HEK293 (cell line): ENCODE data around the gene FAM168A.
A peak's percentile ranks its signal among the peaks of the same experiment; 100 is the strongest.

ENCODE experiments used
- CTCF ChIA-PET: fragments of 350-600 bp; formaldehyde crosslinking; extraction: SDS; loops from one replicate; lab custom pipeline; 2021; ENCODE audit warnings: antibody characterized with exemption; lab: Yijun Ruan, JAX
- POLR2A ChIA-PET: fragments of 300-600 bp; formaldehyde crosslinking; extraction: SDS; loops from one replicate; lab custom pipeline; 2020; ENCODE audit warnings: antibody characterized with exemption, inconsistent platforms; lab: Yijun Ruan, JAX
- H3K27ac ChIP-seq: fragments of 200-500 bp; sonication (Bioruptor generic); 2 replicates; pipeline ENCODE4 v1.5.1; 2014; ENCODE audit warnings: low read depth, low read length, control low read depth, inconsistent platforms; ENCODE audit errors: extremely low read depth
- H3K36me3 ChIP-seq, 2 experiments: fragments of 200-500 bp in 1 of 2; sonication (Bioruptor generic) in 1 of 2; 1 replicate in 1 of 2; 2 replicates in 1 of 2; pipeline ENCODE4 v1.5.1; 2014 to 2017; ENCODE audit warnings: inconsistent platforms in 2 of 2, low read length in 2 of 2; ENCODE audit not compliant: control insufficient read depth in 2 of 2, insufficient read depth in 1 of 2
- H3K4me1 ChIP-seq: fragments of 200-500 bp; sonication (Bioruptor generic); 2 replicates; pipeline ENCODE4 v1.5.1; 2014; ENCODE audit warnings: mild to moderate bottlenecking, low read length, inconsistent platforms; ENCODE audit not compliant: control insufficient read depth, insufficient read depth
- H3K4me3 ChIP-seq: 2 replicates; pipeline ENCODE4 v1.5.1; 2011; ENCODE audit warnings: low read depth, mild to moderate bottlenecking, control low read depth, low read length, moderate library complexity
- H3K9me3 ChIP-seq: fragments of 200-500 bp; sonication (Bioruptor generic); 2 replicates; pipeline ENCODE4 v1.5.1; 2014; ENCODE audit warnings: low read depth, low read length, inconsistent platforms; ENCODE audit not compliant: control insufficient read depth, insufficient read depth
- BCL11B ChIP-seq: fragments of 450-650 bp; formaldehyde crosslinking; IDR thresholded peaks from 2 replicates; pipeline ENCODE4 v1.5.1; 2016; ENCODE audit warnings: low read depth, missing biosample characterization, missing genetic modification characterization
- FEZF1 ChIP-seq: fragments of 450-650 bp; formaldehyde crosslinking; IDR thresholded peaks from 2 replicates; pipeline ENCODE4 v1.5.1; 2016; ENCODE audit warnings: missing biosample characterization, missing genetic modification characterization
- GLIS1 ChIP-seq: fragments of 450-650 bp; formaldehyde crosslinking; IDR thresholded peaks from 2 replicates; pipeline ENCODE4 v1.5.1; 2016; ENCODE audit warnings: missing biosample characterization, missing genetic modification characterization
- KLF16 ChIP-seq: fragments of 450-650 bp; formaldehyde crosslinking; IDR thresholded peaks from 2 replicates; pipeline ENCODE4 v1.5.1; 2017; ENCODE audit warnings: missing biosample characterization, missing genetic modification characterization
- KLF8 ChIP-seq: fragments of 450-650 bp; formaldehyde crosslinking; IDR thresholded peaks from 2 replicates; pipeline ENCODE4 v1.5.1; 2016; ENCODE audit warnings: missing biosample characterization, missing genetic modification characterization
- TCF7L2 ChIP-seq: IDR thresholded peaks from 2 replicates; pipeline ENCODE4 v1.6.1; 2011; ENCODE audit warnings: low read depth, mild to moderate bottlenecking, inconsistent platforms, low read length, moderate library complexity, borderline replicate concordance
- ZBTB17 ChIP-seq: fragments of 450-650 bp; formaldehyde crosslinking; IDR thresholded peaks from 2 replicates; pipeline ENCODE4 v1.5.1; 2016; ENCODE audit warnings: missing biosample characterization, missing genetic modification characterization
- ZEB2 ChIP-seq: fragments of 450-650 bp; formaldehyde crosslinking; IDR thresholded peaks from 2 replicates; pipeline ENCODE4 v1.5.1; 2016; ENCODE audit warnings: missing biosample characterization, missing genetic modification characterization
- ZFP37 ChIP-seq: fragments of 450-650 bp; formaldehyde crosslinking; IDR thresholded peaks from 2 replicates; pipeline ENCODE4 v1.5.1; 2016; ENCODE audit warnings: missing biosample characterization, missing genetic modification characterization
- ZNF10 ChIP-seq: fragments of 450-650 bp; formaldehyde crosslinking; IDR thresholded peaks from 2 replicates; pipeline ENCODE4 v1.5.1; 2017; ENCODE audit warnings: missing biosample characterization, missing genetic modification characterization
- ZNF138 ChIP-seq: fragments of 450-650 bp; formaldehyde crosslinking; IDR thresholded peaks from 2 replicates; pipeline ENCODE4 v1.5.1; 2016; ENCODE audit warnings: missing biosample characterization, missing genetic modification characterization, borderline replicate concordance
- ZNF202 ChIP-seq: fragments of 450-650 bp; formaldehyde crosslinking; IDR thresholded peaks from 2 replicates; pipeline ENCODE4 v1.5.1; 2016; ENCODE audit warnings: missing biosample characterization, missing genetic modification characterization, borderline replicate concordance
- ZNF391 ChIP-seq: fragments of 450-650 bp; formaldehyde crosslinking; IDR thresholded peaks from 2 replicates; pipeline ENCODE4 v1.5.1; 2016; ENCODE audit warnings: low read depth, missing biosample characterization, missing genetic modification characterization, borderline replicate concordance
- ZNF423 ChIP-seq: fragments of 450-650 bp; formaldehyde crosslinking; IDR thresholded peaks from 2 replicates; pipeline ENCODE4 v1.5.1; 2016; ENCODE audit warnings: missing biosample characterization, missing genetic modification characterization
- ZNF510 ChIP-seq: fragments of 450-650 bp; formaldehyde crosslinking; IDR thresholded peaks from 2 replicates; pipeline ENCODE4 v1.5.1; 2018; ENCODE audit warnings: mild to moderate bottlenecking, missing genetic modification characterization, missing biosample characterization; ENCODE audit not compliant: insufficient replicate concordance
- ZNF549 ChIP-seq: fragments of 450-650 bp; IDR thresholded peaks from 2 replicates; pipeline ENCODE4 v1.5.1; 2018; ENCODE audit warnings: missing biosample characterization, missing genetic modification characterization, mild to moderate bottlenecking, inconsistent platforms, moderate library complexity
- ZNF610 ChIP-seq: fragments of 450-650 bp; formaldehyde crosslinking; IDR thresholded peaks from 2 replicates; pipeline ENCODE4 v1.5.1; 2016; ENCODE audit warnings: missing biosample characterization, missing genetic modification characterization, borderline replicate concordance
- ZNF660 ChIP-seq: fragments of 450-650 bp; IDR thresholded peaks from 2 replicates; pipeline ENCODE4 v1.5.1; 2018; ENCODE audit warnings: missing biosample characterization, mild to moderate bottlenecking, missing genetic modification characterization
- TF ChIP-seq, protein P1 (sequence below): fragments of 450-650 bp; formaldehyde crosslinking; IDR thresholded peaks from 2 replicates; pipeline ENCODE4 v1.5.1; 2017; ENCODE audit warnings: missing biosample characterization, missing genetic modification characterization
- TF ChIP-seq, protein P2 (sequence below): fragments of 450-650 bp; formaldehyde crosslinking; IDR thresholded peaks from 2 replicates; pipeline ENCODE4 v1.5.1; 2017; ENCODE audit warnings: missing biosample characterization, missing genetic modification characterization
- TF ChIP-seq, protein P3 (sequence below): fragments of 450-650 bp; formaldehyde crosslinking; IDR thresholded peaks from 2 replicates; pipeline ENCODE4 v1.5.1; 2016; ENCODE audit warnings: missing biosample characterization, missing genetic modification characterization, low read depth
- TF ChIP-seq, protein P4 (sequence below): fragments of 450-650 bp; formaldehyde crosslinking; IDR thresholded peaks from 2 replicates; pipeline ENCODE4 v1.5.1; 2016; ENCODE audit warnings: missing biosample characterization, missing genetic modification characterization, borderline replicate concordance

The FAM168A gene

DNA sequence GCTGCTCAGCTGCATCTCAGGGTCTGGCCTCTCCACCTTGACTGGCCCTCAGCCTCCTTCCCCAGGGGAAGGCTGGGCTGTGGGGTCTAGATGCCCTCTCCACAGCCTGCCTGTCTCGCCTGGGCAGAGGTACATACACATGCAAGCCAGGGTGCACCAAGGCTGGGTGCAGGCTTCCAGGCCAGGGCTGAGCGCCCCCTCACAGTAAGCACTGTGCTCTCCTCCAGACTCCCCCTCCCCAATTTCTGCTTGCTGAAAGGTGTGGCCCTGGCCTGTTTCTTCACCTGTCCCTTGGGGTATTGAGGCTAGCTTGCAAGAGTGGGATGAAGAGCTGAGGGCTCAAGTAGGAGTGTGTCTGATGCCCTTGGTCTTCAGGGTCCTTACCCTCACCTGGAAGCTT, 199.2 kb downstream of the FAM168A start (continued):
- TF ChIP-seq BCL11B (no peak), KLF8 (tag by site-specific recombination) (no peak), TCF7L2 (no peak), KLF16 (tag by site-specific recombination) (no peak), ZNF423 (no peak), ZNF549 (tag by site-specific recombination) (no peak), ZNF610 (tag by site-specific recombination) (no peak), ZNF391 (tag by site-specific recombination) (no peak)
- TF ChIP-seq, protein P1, sequence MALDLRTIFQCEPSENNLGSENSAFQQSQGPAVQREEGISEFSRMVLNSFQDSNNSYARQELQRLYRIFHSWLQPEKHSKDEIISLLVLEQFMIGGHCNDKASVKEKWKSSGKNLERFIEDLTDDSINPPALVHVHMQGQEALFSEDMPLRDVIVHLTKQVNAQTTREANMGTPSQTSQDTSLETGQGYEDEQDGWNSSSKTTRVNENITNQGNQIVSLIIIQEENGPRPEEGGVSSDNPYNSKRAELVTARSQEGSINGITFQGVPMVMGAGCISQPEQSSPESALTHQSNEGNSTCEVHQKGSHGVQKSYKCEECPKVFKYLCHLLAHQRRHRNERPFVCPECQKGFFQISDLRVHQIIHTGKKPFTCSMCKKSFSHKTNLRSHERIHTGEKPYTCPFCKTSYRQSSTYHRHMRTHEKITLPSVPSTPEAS (tag by site-specific recombination), result no peak

DNA sequence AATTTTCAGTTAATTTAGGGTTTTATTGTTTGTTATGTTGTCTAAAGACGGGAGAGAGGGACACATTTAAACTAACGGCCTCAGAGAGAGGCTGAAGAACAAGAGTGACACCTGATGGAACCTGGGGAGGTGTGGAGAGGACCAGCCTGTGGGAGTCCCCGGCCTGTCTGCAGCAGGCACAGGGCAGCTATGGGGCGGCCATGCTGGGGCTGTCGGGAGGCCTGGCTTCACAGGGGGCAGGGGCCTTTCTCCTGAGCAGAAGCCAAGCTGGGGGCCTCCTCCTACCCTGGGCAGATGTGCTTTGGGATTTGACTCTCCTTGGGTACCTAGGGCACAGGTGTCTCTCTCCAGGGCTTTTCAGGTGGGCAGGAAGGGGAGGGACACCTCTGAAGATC, 199.8 kb downstream of the FAM168A start:
- no peak overlapping the region for H3K4me3 ChIP-seq
- POLR2A ChIA-PET, result interaction anchor here (1.2 kb wide), 1 partner anchor 46 kb away, joined by 4 read pairs; no protein-coding TSS in a partner anchor
- no peaks in the 10 kb centered on the region for H3K4me1 ChIP-seq
- H3K27ac ChIP-seq, result no peak overlapping the region
- H3K36me3 ChIP-seq, result peaks cover 0 to 48% of the 10 kb centered on the region in 2 experiments; a peak in 1 of 3 replicates
- peak; percentile 33; the same call in 1 of the 2 replicates for TF ChIP-seq GLIS1 (tag by site-specific recombination)
- TF ChIP-seq, protein P2, sequence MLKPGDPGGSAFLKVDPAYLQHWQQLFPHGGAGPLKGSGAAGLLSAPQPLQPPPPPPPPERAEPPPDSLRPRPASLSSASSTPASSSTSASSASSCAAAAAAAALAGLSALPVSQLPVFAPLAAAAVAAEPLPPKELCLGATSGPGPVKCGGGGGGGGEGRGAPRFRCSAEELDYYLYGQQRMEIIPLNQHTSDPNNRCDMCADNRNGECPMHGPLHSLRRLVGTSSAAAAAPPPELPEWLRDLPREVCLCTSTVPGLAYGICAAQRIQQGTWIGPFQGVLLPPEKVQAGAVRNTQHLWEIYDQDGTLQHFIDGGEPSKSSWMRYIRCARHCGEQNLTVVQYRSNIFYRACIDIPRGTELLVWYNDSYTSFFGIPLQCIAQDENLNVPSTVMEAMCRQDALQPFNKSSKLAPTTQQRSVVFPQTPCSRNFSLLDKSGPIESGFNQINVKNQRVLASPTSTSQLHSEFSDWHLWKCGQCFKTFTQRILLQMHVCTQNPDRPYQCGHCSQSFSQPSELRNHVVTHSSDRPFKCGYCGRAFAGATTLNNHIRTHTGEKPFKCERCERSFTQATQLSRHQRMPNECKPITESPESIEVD (tag by site-specific recombination), result no peak
- TF ChIP-seq, all 188 proteins: peak for 1
- no peaks in the 10 kb centered on the region for H3K9me3 ChIP-seq
- CTCF ChIA-PET, result interaction anchor here (2.7 to 10.1 kb wide), 3 partner anchors 46 to 263 kb away, joined by 9 to 122 read pairs (median 45); no protein-coding TSS in a partner anchor

DNA sequence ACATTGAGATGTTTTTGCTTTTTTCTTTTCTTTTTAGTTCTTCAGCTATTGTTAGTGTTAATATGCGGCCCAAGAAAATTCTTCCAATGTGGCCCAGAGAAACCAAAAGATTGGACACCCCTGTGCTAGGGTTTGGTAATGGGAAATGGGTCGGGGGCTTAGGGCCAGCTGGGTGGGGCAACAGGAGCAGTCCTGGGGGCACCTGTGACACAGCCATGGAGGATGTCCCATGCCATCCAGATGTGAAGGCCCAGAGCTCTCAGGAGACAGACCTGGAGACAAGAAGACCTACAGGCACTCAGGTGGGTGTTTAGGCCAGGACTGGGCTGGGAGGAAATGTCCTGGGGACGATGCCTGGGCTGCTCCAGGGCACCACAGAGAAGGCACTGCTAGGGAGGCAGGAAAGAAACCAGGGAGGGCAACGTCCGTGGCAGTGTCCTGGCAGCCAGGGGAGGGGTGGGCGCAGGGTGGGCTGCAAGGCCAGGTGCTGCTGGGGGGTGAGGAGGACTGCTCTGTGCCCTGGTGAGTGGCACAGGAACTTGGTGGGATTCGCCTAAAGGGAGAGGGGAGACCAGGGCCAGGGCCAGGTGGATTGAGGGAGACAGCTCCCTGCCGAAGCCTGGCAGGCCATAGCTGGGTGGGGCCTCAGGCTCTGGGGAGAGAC, 200.3 kb downstream of the FAM168A start:
- POLR2A ChIA-PET, result interaction anchor here (1.2 kb wide), 1 partner anchor 46 kb away, joined by 4 read pairs; no protein-coding TSS in a partner anchor
- no peaks in the 10 kb centered on the region for H3K4me1 ChIP-seq
- CTCF ChIA-PET, result interaction anchor here (0.9 to 10.1 kb wide), 6 partner anchors 37 to 264 kb away, joined by 3 to 122 read pairs (median 6); no protein-coding TSS in a partner anchor
- TF ChIP-seq ZFP37 (tag by site-specific recombination) (no peak), ZNF660 (tag by site-specific recombination) (no peak), ZNF138 (tag by site-specific recombination) (no peak), FEZF1 (no peak), ZNF202 (tag by site-specific recombination) (no peak), ZEB2 (no peak), ZNF10 (no peak), ZNF510 (no peak), ZBTB17 (tag by site-specific recombination) (no peak)
- TF ChIP-seq, protein P3, sequence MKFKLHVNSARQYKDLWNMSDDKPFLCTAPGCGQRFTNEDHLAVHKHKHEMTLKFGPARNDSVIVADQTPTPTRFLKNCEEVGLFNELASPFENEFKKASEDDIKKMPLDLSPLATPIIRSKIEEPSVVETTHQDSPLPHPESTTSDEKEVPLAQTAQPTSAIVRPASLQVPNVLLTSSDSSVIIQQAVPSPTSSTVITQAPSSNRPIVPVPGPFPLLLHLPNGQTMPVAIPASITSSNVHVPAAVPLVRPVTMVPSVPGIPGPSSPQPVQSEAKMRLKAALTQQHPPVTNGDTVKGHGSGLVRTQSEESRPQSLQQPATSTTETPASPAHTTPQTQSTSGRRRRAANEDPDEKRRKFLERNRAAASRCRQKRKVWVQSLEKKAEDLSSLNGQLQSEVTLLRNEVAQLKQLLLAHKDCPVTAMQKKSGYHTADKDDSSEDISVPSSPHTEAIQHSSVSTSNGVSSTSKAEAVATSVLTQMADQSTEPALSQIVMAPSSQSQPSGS (tag by site-specific recombination), result no peak
- TF ChIP-seq, protein P4, sequence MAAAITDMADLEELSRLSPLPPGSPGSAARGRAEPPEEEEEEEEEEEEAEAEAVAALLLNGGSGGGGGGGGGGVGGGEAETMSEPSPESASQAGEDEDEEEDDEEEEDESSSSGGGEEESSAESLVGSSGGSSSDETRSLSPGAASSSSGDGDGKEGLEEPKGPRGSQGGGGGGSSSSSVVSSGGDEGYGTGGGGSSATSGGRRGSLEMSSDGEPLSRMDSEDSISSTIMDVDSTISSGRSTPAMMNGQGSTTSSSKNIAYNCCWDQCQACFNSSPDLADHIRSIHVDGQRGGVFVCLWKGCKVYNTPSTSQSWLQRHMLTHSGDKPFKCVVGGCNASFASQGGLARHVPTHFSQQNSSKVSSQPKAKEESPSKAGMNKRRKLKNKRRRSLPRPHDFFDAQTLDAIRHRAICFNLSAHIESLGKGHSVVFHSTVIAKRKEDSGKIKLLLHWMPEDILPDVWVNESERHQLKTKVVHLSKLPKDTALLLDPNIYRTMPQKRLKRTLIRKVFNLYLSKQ (tag by site-specific recombination), result no peak
- TF ChIP-seq, protein P2 (tag by site-specific recombination), result no peak
- no peak overlapping the region for H3K27ac ChIP-seq
- no peak overlapping the region for H3K4me3 ChIP-seq
- peaks cover 0 to 52% of the 10 kb centered on the region in 2 experiments; a peak in 1 of 3 replicates for H3K36me3 ChIP-seq
- no peaks in the 10 kb centered on the region for H3K9me3 ChIP-seq
